Amniotic epithelial cell (primary cell): ENCODE data around the gene CDKAL1.

Experiments
- DNase-seq: peaks from one replicate; pipeline ENCODE4 v3.0.0-alpha.2; 2010; ENCODE audit warnings: low read depth

Gene CDKAL1

GRCh38 chr6:21107796-21108195, 573.5 kb downstream of the CDKAL1 start:
- no peak for DNase-seq

DNA sequence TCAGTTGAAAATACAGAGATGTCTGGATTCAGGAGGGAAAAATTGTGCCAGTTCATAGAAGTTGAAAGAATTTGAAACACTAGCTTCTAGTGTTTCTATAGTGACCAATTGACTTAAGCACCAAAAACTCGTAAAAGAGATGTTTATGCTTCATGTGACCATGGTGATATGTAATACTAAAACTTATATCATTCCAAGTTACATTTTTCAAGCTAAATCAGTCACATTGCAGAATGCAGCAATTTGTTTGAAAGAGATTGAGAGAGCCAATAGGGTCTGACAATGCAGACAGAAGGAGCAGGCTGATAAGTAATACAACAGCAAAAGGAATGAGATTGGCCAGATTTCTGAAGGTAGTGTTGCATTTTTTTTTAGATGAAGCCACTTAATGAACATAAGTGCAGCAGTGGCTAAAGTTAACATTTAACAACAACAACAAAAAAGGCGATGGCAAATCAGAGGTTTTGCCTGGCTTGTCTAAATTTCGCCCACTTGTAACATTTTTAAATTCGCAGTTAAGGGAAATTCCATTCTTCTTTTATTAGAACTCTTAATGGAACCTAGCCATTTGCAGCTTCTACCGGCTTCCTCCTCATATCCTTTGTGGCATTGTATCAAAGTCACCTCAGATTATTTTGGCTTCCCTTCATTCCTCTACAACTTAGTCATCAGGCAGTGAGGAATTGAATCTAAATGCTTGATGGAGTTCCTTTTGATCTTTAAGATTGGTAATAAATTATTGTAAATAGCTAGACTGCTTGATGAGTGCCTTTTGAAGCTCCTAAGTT, 575.3 kb downstream of the CDKAL1 start:
- peak; percentile 32 for DNase-seq

DNA sequence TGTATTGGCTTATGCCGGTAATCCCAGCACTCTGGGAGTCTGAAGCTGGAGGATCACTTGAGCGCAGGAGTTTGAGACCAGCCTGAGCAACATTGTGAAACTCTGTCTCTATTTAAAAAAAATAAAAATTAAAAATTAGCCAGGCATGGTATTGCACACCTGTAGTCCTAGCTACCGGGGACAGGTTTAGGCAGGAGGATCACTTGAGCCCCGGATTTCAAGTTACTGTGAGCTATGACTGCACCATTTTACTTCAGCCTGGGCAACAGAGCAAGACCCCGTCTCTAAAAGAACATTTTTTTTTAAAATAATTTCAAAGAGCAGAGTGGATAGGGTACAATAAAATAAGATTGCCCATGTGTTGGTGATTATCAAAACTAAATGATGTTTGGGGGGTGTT, 576.4 kb downstream of the CDKAL1 start:
- DNase-seq = no peak

- no peak for DNase-seq
Observed at GRCh38 chr6:21111093-21111725, 577.0 kb downstream of the CDKAL1 start.

DNA sequence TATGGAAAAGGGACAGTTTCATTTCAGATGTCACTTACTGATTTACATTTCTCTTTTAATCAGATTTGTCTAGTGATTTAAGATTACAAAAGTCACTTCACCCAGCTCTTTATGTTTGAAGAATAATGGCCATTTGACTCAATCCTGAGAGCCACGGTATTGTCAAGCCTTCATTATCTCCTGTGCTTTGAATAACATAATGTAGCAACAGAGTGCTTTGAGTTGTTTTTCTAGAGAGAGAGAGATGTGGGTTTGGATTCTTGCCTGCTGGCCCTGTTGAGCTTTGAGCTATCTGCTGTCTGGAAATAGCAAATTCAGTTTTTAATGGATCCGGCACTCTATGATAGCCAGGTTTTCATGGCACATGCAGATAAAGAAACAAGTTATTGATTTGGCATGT, 580.9 kb downstream of the CDKAL1 start:
- peak; percentile 57 for DNase-seq

- no peak for DNase-seq
Observed at GRCh38 chr6:21116736-21117135, 582.5 kb downstream of the CDKAL1 start.

DNA sequence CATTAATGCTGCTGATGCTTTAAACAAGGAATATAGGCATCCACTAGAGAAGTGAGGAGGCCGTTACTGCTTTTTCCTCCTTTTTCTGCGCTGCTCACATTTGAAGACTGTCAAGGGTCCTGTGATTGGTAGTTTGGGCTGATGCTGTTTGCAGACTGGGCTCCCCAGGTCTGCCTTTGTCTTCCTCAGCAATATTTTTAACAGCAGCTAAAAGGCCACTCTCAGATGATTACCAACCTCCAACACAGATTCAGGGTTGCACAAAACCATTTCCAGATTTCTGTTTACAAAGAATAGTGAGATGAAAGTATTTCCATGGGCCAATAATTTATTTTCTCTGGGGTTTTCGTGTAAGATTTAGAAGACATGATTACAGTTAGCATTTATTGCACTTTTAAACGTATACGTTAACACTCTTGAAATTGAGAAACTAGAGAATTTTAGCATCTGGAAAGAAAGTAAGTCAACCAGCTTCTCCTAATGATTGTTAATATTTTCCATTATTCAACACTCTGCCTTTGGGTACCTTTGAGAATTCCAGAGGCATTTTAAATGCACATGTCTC, 584.0 kb downstream of the CDKAL1 start:
- no peak for DNase-seq

- DNase-seq = no peak
Observed at GRCh38 chr6:21121636-21122136, 587.4 kb downstream of the CDKAL1 start.

GRCh38 chr6:21123507-21124436, 589.5 kb downstream of the CDKAL1 start:
- DNase-seq = peak; percentile 16

DNA sequence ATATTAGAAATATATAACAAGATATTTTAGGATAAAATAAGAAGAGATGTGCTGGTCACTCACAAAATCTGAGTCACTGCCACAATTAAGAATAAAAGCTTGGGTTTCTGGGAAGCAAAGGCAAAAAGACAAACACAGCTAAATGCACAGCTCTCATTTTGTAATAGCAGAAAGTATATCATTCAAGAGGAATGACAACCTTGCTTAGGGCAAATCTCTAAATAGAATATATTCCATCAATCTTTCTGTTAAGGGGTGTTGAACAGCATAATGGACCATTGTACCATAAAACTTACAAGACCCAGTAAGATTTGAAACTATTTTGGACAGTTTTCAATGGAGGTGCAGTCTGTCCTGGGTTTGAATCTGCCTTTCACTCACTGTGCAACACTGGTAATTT, 594.3 kb downstream of the CDKAL1 start:
- no peak for DNase-seq

DNA sequence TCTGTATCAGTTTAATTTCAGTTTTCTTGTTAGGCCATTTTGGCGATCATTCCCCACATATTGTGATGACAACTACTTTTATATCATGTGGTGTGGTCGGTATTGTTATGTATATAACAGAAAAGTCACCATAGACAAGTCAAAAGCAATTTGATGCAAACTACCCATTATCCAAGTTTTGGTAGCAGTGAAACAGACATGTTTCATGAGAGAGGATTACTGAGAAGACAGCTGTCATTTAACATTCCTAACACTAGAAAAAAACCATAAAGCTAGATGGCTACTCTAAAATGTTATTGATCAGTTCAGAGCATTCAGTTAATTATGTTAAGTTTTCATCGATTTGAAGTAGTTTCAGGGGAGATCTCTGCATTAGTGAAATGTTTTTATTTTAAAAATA, 597.1 kb downstream of the CDKAL1 start:
- DNase-seq = no peak

GRCh38 chr6:21132446-21132845, 598.2 kb downstream of the CDKAL1 start:
- DNase-seq = no peak

DNA sequence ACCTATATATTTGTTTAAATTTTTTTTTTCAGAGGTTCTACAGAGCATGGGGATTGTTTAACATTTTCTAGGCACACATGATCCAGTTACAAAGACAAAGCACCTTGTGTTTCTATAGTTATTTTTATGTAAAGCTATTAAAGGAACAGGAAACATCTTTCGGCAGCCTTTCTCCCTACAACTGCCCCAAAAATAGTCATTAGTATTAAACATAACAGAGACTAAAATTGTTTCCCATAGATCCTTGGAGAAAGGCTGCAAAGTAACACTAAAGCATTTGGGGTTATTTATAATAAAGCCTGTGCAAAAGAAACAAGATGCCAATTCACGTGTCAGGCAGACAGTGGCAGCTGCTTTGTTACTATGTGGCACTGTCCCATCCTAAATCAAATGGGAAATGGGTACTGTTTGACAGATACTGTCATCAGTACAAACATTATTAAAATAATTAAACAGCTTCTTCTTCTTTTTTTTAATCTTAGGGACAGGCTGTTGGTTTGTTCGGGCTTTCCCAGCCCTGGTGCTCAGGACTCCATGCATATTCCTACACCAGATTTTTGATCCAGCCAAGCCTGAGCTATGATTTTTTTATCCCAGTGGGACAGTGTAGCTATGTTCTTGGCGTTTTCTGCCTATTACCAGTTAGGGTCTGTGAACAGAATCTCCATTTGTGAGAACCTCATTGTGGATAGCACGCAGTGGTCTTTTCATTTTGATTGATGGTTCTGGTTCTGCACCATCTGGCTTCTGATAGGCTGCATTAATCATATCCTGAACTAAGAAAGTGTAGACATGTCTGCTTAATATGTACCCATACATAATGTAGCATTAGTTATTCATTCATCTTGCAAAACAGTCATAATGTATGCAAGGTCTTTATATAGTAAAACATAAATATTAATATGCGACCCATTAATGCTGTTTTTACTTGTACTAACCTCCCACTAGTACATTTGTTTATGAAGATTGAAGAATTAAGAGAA, 598.9 kb downstream of the CDKAL1 start:
- DNase-seq = peak; percentile 2

GRCh38 chr6:21133901-21134300, 599.6 kb downstream of the CDKAL1 start:
- no peak for DNase-seq

DNA sequence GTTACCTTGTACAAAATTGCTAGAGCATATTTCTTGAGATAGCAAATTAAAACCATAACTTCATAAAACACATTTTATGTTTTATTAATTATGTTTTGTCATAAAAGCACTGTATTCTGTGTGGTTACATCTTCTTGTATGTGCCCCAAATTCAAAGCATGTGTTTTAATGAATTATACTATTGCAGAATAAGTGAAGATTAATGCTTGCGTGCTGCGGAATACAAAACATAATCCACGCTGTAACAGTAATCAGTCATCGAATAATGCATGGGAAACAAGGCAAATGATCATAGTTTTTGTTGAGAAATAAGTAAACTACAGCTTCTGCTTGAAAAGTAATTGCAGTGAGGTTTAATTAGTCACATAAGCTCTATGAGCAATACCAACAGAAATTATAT, 600.1 kb downstream of the CDKAL1 start:
- peak; percentile 7 for DNase-seq

DNA sequence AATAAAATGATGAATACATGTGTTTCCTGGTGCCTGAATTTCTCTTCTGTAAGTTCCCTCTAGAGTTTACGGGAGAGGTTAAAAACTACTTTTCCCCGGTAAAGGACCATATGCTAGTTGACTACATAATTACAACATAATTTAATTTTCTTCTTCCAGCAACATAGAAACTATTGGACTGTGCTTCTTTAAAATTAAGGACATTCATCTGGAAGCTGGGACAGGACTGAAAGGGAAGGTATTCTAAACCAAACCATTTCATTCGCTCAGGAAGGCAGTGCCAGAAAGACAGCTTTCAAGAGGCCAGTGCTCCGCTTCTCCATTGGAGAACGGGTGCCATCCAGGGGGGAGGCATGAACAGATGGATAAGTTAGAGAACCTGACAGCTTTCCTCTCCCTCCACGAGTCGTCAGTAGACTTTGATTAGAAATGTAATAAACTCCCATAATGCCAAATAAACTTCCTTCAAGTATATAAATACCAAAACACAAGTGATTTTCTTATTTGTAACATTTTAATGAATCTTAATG, 601.3 kb downstream of the CDKAL1 start:
- DNase-seq = no peak

DNA sequence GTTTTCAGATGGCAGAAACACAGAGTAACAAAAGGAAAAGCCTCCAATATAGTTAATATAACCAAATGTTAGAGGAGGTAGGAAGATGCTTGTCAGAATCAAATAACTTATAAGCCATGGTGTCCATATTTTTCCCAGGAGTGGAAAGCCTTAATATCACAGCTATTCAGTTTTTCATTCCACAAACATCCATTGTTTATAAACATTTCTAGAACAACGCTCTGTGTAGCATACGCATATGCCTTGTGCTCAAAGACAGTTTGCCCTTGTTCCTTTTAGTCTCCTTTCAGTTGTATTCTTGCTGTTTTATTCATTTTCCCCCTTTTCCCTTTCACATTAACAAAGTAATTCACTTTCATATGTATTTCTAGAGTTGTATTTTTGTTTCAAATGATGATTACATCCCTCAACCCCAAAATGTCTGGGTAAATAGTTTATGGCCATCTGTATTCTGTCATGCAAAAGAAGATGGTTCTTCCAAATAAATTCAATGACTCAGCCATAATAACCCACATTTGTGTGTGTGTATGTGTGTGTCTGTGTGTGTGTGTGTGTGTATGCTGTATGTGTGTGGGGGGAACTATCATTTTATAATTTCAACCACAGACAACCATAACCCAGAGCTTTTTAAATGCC, 603.6 kb downstream of the CDKAL1 start:
- peak; percentile 70 for DNase-seq

- peak; percentile 58 for DNase-seq
Observed at GRCh38 chr6:21138336-21139069, 604.2 kb downstream of the CDKAL1 start.

DNA sequence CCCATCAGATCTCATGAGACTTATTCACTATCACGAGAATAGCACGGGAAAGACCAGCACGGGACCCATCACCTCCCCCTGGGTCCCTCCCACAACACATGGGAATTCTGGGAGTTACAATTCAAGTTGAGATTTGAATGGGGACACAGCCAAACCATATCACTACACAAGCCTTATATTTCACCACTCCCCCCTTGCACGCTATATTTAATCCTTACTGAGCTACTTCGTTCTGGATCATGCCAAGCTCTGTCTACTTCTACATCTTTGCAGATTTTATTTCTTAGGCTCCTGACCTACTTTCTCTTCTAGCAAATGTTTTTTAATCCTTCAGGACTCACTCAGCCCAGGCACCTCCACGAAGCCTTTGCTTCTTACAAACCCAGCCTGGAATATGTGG, 606.7 kb downstream of the CDKAL1 start:
- DNase-seq = no peak
